Endothelial cell of umbilical vein (primary cell): ENCODE data around the gene PYM1. TPM values are rescaled to one million over a fixed set of nuclear protein-coding genes. Genes with fewer than 3 reads are reported as not detected.

Source experiments
- BruUV-seq: library from RNA; stranded (reverse); fragments of 400-500 nt; replicated peaks from 2 replicates; lab custom pipeline; 2021; lab: Mats Ljungman, UMichigan
- CTCF ChIA-PET: fragments of 300-600, 350-600 bp; sonication (Branson Sonifier 250); formaldehyde crosslinking; loops from one replicate; lab custom pipeline; 2021; ENCODE audit warnings: antibody characterized with exemption, inconsistent platforms; lab: Charles Lee
- POLR2A ChIA-PET: fragments of 300-600, 350-600 bp; sonication (Branson Sonifier 250); formaldehyde crosslinking; loops from one replicate; lab custom pipeline; 2021; ENCODE audit warnings: antibody characterized with exemption, inconsistent platforms; lab: Charles Lee
- DNase-seq: peaks from one replicate; pipeline ENCODE4 v3.0.0-alpha.2; 2011; ENCODE audit warnings: low read depth, low spot score
- FAIRE-seq: peaks from 2 replicates; lab custom pipeline; 2011; peaks lifted over from hg19 to GRCh38; lab: Jason Lieb, UNC
- H2AFZ ChIP-seq: 2 replicates; pipeline ENCODE4 v1.6.0; 2012; ENCODE audit warnings: low read depth, low read length, control low read depth, inconsistent platforms
- H3K27ac ChIP-seq: 2 replicates; pipeline ENCODE4 v1.5.1; 2011; ENCODE audit warnings: low read depth, mild to moderate bottlenecking, control low read depth, low read length, moderate library complexity; ENCODE audit not compliant: insufficient read depth
- H3K27me3 ChIP-seq, 2 experiments: 2 replicates each; pipeline versions ENCODE4 v1.6.0 to v1.6.1; 2011; ENCODE audit warnings: low read length in 2 of 2, mixed read lengths in 1 of 2; ENCODE audit not compliant: control insufficient read depth in 2 of 2, insufficient read depth in 2 of 2
- H3K36me3 ChIP-seq, 2 experiments: 2 replicates in 1 of 2; 3 replicates in 1 of 2; pipeline ENCODE4 v1.5.1; 2011; ENCODE audit warnings: low read length in 2 of 2, mild to moderate bottlenecking in 1 of 2, moderate library complexity in 1 of 2; ENCODE audit not compliant: control insufficient read depth in 2 of 2, insufficient read depth in 2 of 2; ENCODE audit errors: extremely low read depth in 1 of 2
- H3K4me1 ChIP-seq: 3 replicates; pipeline ENCODE4 v1.5.1; 2011; ENCODE audit warnings: mild to moderate bottlenecking, low read length; ENCODE audit not compliant: control insufficient read depth, insufficient read depth; ENCODE audit errors: extremely low read depth
- H3K4me2 ChIP-seq: 2 replicates; pipeline ENCODE4 v1.6.1; 2011; ENCODE audit warnings: low read length, control low read depth, mixed read lengths; ENCODE audit not compliant: insufficient read depth
- H3K4me3 ChIP-seq, 3 experiments: fragments of 200-600 bp in 1 of 3; sonication (generic), shearing (Covaris generic) in 1 of 3; replicated peaks in 1 of 3; 2 replicates each; pipeline ENCODE4 v1.5.1; 2011 to 2016; ENCODE audit warnings: control low read depth in 3 of 3, low read length in 3 of 3, mild to moderate bottlenecking in 2 of 3, inconsistent platforms in 1 of 3, low read depth in 1 of 3, moderate library complexity in 1 of 3; ENCODE audit not compliant: insufficient read depth in 1 of 3
- H3K79me2 ChIP-seq: 2 replicates; pipeline ENCODE4 v1.6.0; 2012; ENCODE audit warnings: low read length, inconsistent platforms; ENCODE audit not compliant: control insufficient read depth, insufficient read depth
- H3K9ac ChIP-seq: replicated peaks from 2 replicates; pipeline ENCODE3; 2011; ENCODE audit warnings: low read length, control low read depth; ENCODE audit not compliant: insufficient read depth; ENCODE audit errors: extremely low read depth
- H3K9me1 ChIP-seq: replicated peaks from 3 replicates; pipeline ENCODE4 v1.6.0; 2011; ENCODE audit warnings: mild to moderate bottlenecking, low read length; ENCODE audit not compliant: control insufficient read depth, insufficient read depth; ENCODE audit errors: extremely low read depth
- H3K9me3 ChIP-seq: replicated peaks from 2 replicates; pipeline ENCODE4 v1.5.1; 2012; ENCODE audit warnings: low read length, inconsistent platforms; ENCODE audit not compliant: control insufficient read depth, insufficient read depth
- H4K20me1 ChIP-seq: replicated peaks from 2 replicates; pipeline ENCODE3; 2011; ENCODE audit warnings: mild to moderate bottlenecking, low read length; ENCODE audit not compliant: control insufficient read depth, insufficient read depth; ENCODE audit errors: extremely low read depth
- CTCF ChIP-seq, 2 donors: IDR thresholded peaks; 1 replicate in 1 of 2; 2 replicates in 1 of 2; pipeline ENCODE4 v1.5.1; 2011; ENCODE audit warnings: low read length in 2 of 2, mild to moderate bottlenecking in 2 of 2, moderate library complexity in 2 of 2, control low read depth in 1 of 2, inconsistent platforms in 1 of 2, low read depth in 1 of 2; ENCODE audit not compliant: insufficient read depth in 1 of 2; ENCODE audit errors: extremely low read depth in 1 of 2
- EZH2 ChIP-seq: IDR thresholded peaks from 2 replicates; pipeline ENCODE4 v1.6.1; 2012; ENCODE audit warnings: borderline replicate concordance, low read depth, mild to moderate bottlenecking, moderate library complexity, low read length, inconsistent platforms; ENCODE audit not compliant: severe bottlenecking
- FOS ChIP-seq: IDR thresholded peaks from 2 replicates; pipeline ENCODE4 v1.6.1; 2011; ENCODE audit warnings: mild to moderate bottlenecking, low read length, moderate library complexity, borderline replicate concordance; ENCODE audit not compliant: insufficient read depth
- GATA2 ChIP-seq: IDR thresholded peaks from 2 replicates; pipeline ENCODE4 v1.7.0; 2011; ENCODE audit warnings: low read depth, mild to moderate bottlenecking, moderate library complexity, mixed read lengths, low read length; ENCODE audit not compliant: insufficient read length, insufficient read depth
- JUN ChIP-seq: IDR thresholded peaks from 2 replicates; pipeline ENCODE4 v1.6.1; 2011; ENCODE audit warnings: borderline replicate concordance, low read depth; ENCODE audit not compliant: insufficient read length, insufficient read depth
- MAX ChIP-seq: IDR thresholded peaks from 2 replicates; pipeline ENCODE4 v1.6.1; 2011; ENCODE audit not compliant: insufficient read depth, insufficient read length
- MYC ChIP-seq: IDR thresholded peaks from one replicate; pipeline ENCODE4 v1.6.1; 2011; ENCODE audit warnings: mild to moderate bottlenecking, low read depth, low read length
- POLR2A ChIP-seq: IDR thresholded peaks from 2 replicates; pipeline ENCODE4 v1.6.1; 2012; ENCODE audit warnings: low read depth, mild to moderate bottlenecking, control low read depth, low read length
- POLR2AphosphoS5 ChIP-seq: IDR thresholded peaks from 2 replicates; pipeline ENCODE4 v1.6.1; 2012; ENCODE audit warnings: low read depth, mild to moderate bottlenecking, control low read depth, low read length, moderate library complexity; ENCODE audit not compliant: insufficient read depth
- dilution Hi-C: fragments of 300-500 bp; cut with MboI; formaldehyde crosslinking; loops from one replicate; pipeline ENCODE4 v1.15.0; 2019; ENCODE audit warnings: low sequenced_read_pairs; ENCODE audit not compliant: extremely low pct_ligation_motif_present
- intact Hi-C: fragments of 100-400 bp; cut with micrococcal nuclease; formaldehyde crosslinking; loops from one replicate; pipeline ENCODE4 v1.10.0; 2022
- polyA plus RNA-seq, 4 experiments: library from polyadenylated mRNA; depleted of rRNA in 3 of 4; stranded (reverse) in 3 of 4; unstranded in 1 of 4; fragments of >200 nt; gene quantifications; 2 replicates each; pipeline versions ENCODE4 v1.2.1 to v1.2.3, GENCODE V29; 2011 to 2012; ENCODE audit warnings: missing spikeins in 1 of 4
- total RNA-seq: library from RNA; stranded (reverse); gene quantifications from 2 replicates; pipeline ENCODE4 v1.2.3, GENCODE V29; 2021

PYM1 gene
- total and polyA plus RNA-seq, 2 donors (not counting 3 experiments of a cell fraction or from before 2014, with no cell fraction given) = 18.7 to 23.5 TPM

- TF ChIP-seq MAX (no peak), FOS (no peak), MYC (no peak), POLR2A (no peak), CTCF (IDR thresholded peaks at IDR 0.05; ENCODE audit: extremely low read depth in 1 of 2, insufficient read depth in 1 of 2, low read depth in 1 of 2, low read length in 2 of 2) (no peak), JUN (no peak), GATA2 (no peak), EZH2 (no peak), POLR2AphosphoS5 (no peak)
- ChIA-PET CTCF (interaction anchor here (0.9 to 2.2 kb wide), 5 partner anchors 11 to 98 kb away, joined by 3 to 12 read pairs (median 4); partner anchors contain the start of genes ORMDL2, PYM1 and SARNP), POLR2A (no interaction called here)
- Histone ChIP-seq H3K4me3 (no peak overlapping the region), H3K9me3 (no peaks in the 10 kb centered on the region), H3K79me2 (peaks cover 13% of the 10 kb centered on the region), H3K27me3 (no peaks in the 10 kb centered on the region), H3K4me1 (peaks cover 12% of the 10 kb centered on the region), H3K27ac (no peak overlapping the region), H2AFZ (no peak overlapping the region), H3K36me3 (peaks cover 0 to 3% of the 10 kb centered on the region in 2 experiments), H3K9me1 (no peaks in the 10 kb centered on the region), H4K20me1 (no peaks in the 10 kb centered on the region), H3K9ac (no peak overlapping the region), H3K4me2 (no peak overlapping the region)
- BruUV-seq = no TSS peak
- DNase-seq (no peak), FAIRE-seq (no peak)
- dilution Hi-C loops = no loop called here
- intact Hi-C loops = no loop called here
Observed at GRCh38 chr12:55915482-55915859, 12.2 kb downstream of the PYM1 start.
